T-helper 2 cell treated with Interferon-gamma antibody and Interleukin-4, amounts not matched to agents 5 μg/mL and 100 μg/mL, for 36 hours (primary cell): ENCODE data around the gene RIMBP2.

Experiments used
- DNase-seq: peaks from one replicate; pipeline ENCODE4 v3.0.0; 2021; ENCODE audit warnings: low spot score
- H3K27ac Mint-ChIP-seq: one replicate; pipeline ENCODE4 v1.8.0; 2021; ENCODE audit warnings: mild to moderate bottlenecking, mixed read lengths
- H3K27me3 Mint-ChIP-seq: one replicate; pipeline ENCODE4 v1.8.0; 2021; ENCODE audit warnings: low read depth, mixed read lengths
- H3K36me3 Mint-ChIP-seq: one replicate; pipeline ENCODE4 v1.8.0; 2021; ENCODE audit warnings: low read depth, mixed read lengths
- H3K4me1 Mint-ChIP-seq: one replicate; pipeline ENCODE4 v1.8.0; 2021; ENCODE audit warnings: low read depth, mixed read lengths
- H3K4me3 Mint-ChIP-seq: one replicate; pipeline ENCODE4 v1.8.0; 2022; ENCODE audit warnings: mild to moderate bottlenecking, moderate library complexity, mixed read lengths
- H3K9me3 Mint-ChIP-seq: one replicate; pipeline ENCODE4 v1.8.0; 2021; ENCODE audit warnings: mixed read lengths

Gene RIMBP2

DNA sequence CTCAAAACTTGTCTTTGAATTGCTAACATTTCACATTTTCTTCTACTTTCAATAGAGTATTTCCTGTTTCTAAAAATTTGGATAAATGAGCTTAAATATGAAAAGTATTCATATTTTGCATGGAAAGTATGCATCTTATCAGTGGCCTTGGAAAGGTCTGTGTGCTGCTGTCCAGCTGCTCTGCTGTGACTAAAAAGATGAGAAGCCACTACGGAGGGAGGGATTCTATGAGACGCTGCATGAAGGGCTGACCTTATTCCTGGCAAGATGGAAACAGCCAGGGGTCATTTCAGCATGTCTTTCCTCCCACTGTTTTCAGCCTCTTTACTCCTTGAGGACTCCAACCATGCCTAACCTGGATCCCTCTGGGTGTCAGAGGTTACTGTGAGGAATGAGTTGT lies 365.4 kb downstream of the RIMBP2 start:
- Mint-ChIP-seq H3K9me3 (peaks cover 6% of the 10 kb centered on the region), H3K36me3 (no peaks in the 10 kb centered on the region), H3K27ac (no peak overlapping the region), H3K4me1 (peaks cover 4% of the 10 kb centered on the region), H3K27me3 (peaks cover 5% of the 10 kb centered on the region), H3K4me3 (no peak overlapping the region)
- DNase-seq: no peak

DNA sequence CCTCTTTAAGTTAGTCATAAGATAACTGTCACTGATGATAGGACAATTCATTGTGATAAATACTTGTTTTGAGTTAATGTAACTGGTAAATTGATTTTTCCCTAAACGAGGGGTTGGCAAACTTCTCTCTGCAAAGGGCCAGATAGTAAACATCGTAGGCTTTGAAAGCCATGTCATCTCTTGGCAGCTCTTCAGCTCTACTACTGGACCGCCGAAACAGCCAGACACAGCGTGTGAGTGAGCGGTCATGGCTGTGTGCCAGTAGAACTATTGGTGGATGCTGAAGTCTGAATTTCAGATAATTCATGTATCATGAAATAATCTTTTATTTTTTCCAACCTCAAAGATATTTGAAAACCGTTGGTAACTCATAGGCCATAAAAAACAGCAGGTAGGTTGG lies 368.5 kb downstream of the RIMBP2 start:
- no peak for DNase-seq
- Mint-ChIP-seq H3K9me3 (no peaks in the 10 kb centered on the region), H3K36me3 (no peaks in the 10 kb centered on the region), H3K27ac (no peak overlapping the region), H3K4me1 (no peaks in the 10 kb centered on the region), H3K27me3 (peaks cover 5% of the 10 kb centered on the region), H3K4me3 (no peak overlapping the region)
